ES-I3 (cell line): ENCODE data around the gene OPA3.
"Not testable (repeated sequence)": the region's sequence is repeated elsewhere in the genome, so short reads cannot be mapped to it uniquely, and the experiment has no call there.

Source experiments
- H3K36me3 ChIP-seq: 2 replicates; pipeline ENCODE4 v1.6.1; 2013; ENCODE audit warnings: mild to moderate bottlenecking, low read length, control low read depth, moderate library complexity; ENCODE audit not compliant: insufficient read depth
- H3K4me1 ChIP-seq: 2 replicates; pipeline ENCODE4 v1.6.1; 2013; ENCODE audit warnings: mild to moderate bottlenecking, control low read depth, low read length; ENCODE audit not compliant: insufficient read depth
- H3K9ac ChIP-seq: 2 replicates; pipeline ENCODE4 v1.6.1; 2013; ENCODE audit warnings: low read depth, mild to moderate bottlenecking, low read length, moderate library complexity
- H3K9me3 ChIP-seq: 2 replicates; pipeline ENCODE4 v1.6.1; 2013; ENCODE audit warnings: mild to moderate bottlenecking, low read length, moderate library complexity; ENCODE audit not compliant: control insufficient read depth, insufficient read depth

OPA3 gene

GRCh38 chr19:45584332-45585157 lies at the start of gene OPA3:
Gene OPA3, minus strand, starts transcription at chr19:45584802. Its CDS starts 38 bp downstream, at chr19:45584764.
- H3K9ac ChIP-seq = peak within 1 kb of the TSS; percentile 98
- H3K36me3 ChIP-seq = no peaks in the 10 kb centered on the region

GRCh38 chr19:45632468-45633196 lies 48.0 kb upstream of the OPA3 start:
- no peaks in the 10 kb centered on the region for H3K9me3 ChIP-seq
- H3K4me1 ChIP-seq = peaks cover 29% of the 10 kb centered on the region
- H3K9ac ChIP-seq = peak overlapping the region; percentile 26
- no peaks in the 10 kb centered on the region; the same call in 1 of the 2 replicates for H3K36me3 ChIP-seq

More at GRCh38 chr19:45584332-45585157, at the start of gene OPA3:
- Histone ChIP-seq H3K4me1 (peaks cover 4% of the 10 kb centered on the region; the same call in 1 of the 2 replicates), H3K9me3 (no peaks in the 10 kb centered on the region)

- Histone ChIP-seq H3K36me3 (no peaks in the 10 kb centered on the region; the same call in 1 of the 2 replicates), H3K9ac (no peak overlapping the region), H3K9me3 (no peaks in the 10 kb centered on the region), H3K4me1 (peaks cover 29% of the 10 kb centered on the region)
These were observed 45.9 kb upstream of the OPA3 start for GRCh38 chr19:45630463-45630862.

GRCh38 chr19:45629704-45630103 lies 45.1 kb upstream of the OPA3 start:
- H3K9me3 ChIP-seq = no peaks in the 10 kb centered on the region
- no peak overlapping the region for H3K9ac ChIP-seq
- peaks cover 29% of the 10 kb centered on the region for H3K4me1 ChIP-seq
- no peaks in the 10 kb centered on the region; the same call in 1 of the 2 replicates for H3K36me3 ChIP-seq

- H3K9ac ChIP-seq, H3K9me3 ChIP-seq, H3K36me3 ChIP-seq: not testable (repeated sequence)
- peaks cover 23% of the 10 kb centered on the region for H3K4me1 ChIP-seq
These were observed 43.6 kb upstream of the OPA3 start for GRCh38 chr19:45628219-45628618.

GRCh38 chr19:45623984-45624383 lies 39.4 kb upstream of the OPA3 start:
- no peak overlapping the region for H3K9ac ChIP-seq
- H3K4me1 ChIP-seq = no peaks in the 10 kb centered on the region
- peaks cover 3% of the 10 kb centered on the region for H3K36me3 ChIP-seq
- no peaks in the 10 kb centered on the region for H3K9me3 ChIP-seq

GRCh38 chr19:45621976-45622503 lies 37.4 kb upstream of the OPA3 start:
- Histone ChIP-seq H3K9ac (no peak overlapping the region), H3K36me3 (peaks cover 3% of the 10 kb centered on the region), H3K9me3 (no peaks in the 10 kb centered on the region), H3K4me1 (no peaks in the 10 kb centered on the region)

GRCh38 chr19:45621389-45621788 lies 36.8 kb upstream of the OPA3 start:
- peaks cover 3% of the 10 kb centered on the region for H3K36me3 ChIP-seq
- H3K4me1 ChIP-seq = no peaks in the 10 kb centered on the region
- H3K9me3 ChIP-seq = no peaks in the 10 kb centered on the region
- no peak overlapping the region for H3K9ac ChIP-seq

GRCh38 chr19:45616704-45617017 lies 32.1 kb upstream of the OPA3 start:
- Histone ChIP-seq H3K4me1 (no peaks in the 10 kb centered on the region), H3K36me3 (peaks cover 18% of the 10 kb centered on the region; the same call in 1 of the 2 replicates), H3K9ac (peak overlapping the region; percentile 78), H3K9me3 (no peaks in the 10 kb centered on the region)

GRCh38 chr19:45615795-45616703 lies 31.4 kb upstream of the OPA3 start:
- Histone ChIP-seq H3K36me3 (peaks cover 18% of the 10 kb centered on the region; the same call in 1 of the 2 replicates), H3K9me3 (no peaks in the 10 kb centered on the region), H3K4me1 (no peaks in the 10 kb centered on the region), H3K9ac (peak overlapping the region; percentile 78)

- peaks cover 21% of the 10 kb centered on the region for H3K36me3 ChIP-seq
- H3K9ac ChIP-seq, H3K4me1 ChIP-seq, H3K9me3 ChIP-seq: not testable (repeated sequence)
These were observed 30.5 kb upstream of the OPA3 start for GRCh38 chr19:45615056-45615455.

- Histone ChIP-seq H3K9me3 (no peaks in the 10 kb centered on the region), H3K9ac (peak overlapping the region; percentile 12; the same call in 1 of the 2 replicates), H3K36me3 (peaks cover 21% of the 10 kb centered on the region), H3K4me1 (no peaks in the 10 kb centered on the region)
These were observed 29.5 kb upstream of the OPA3 start for GRCh38 chr19:45613926-45614725.

GRCh38 chr19:45608948-45609347 lies 24.3 kb upstream of the OPA3 start:
- Histone ChIP-seq H3K9me3 (no peaks in the 10 kb centered on the region), H3K9ac (no peak overlapping the region), H3K36me3 (peaks cover 16% of the 10 kb centered on the region), H3K4me1 (peaks cover 4% of the 10 kb centered on the region; the same call in 1 of the 2 replicates)
